Astrocyte (in vitro differentiated cells and primary cell): Measurements from ENCODE around the gene HES5.

Source experiments
- EZH2 ChIP-seq: IDR thresholded peaks from 2 replicates; pipeline ENCODE4 v1.6.1; 2012; ENCODE audit warnings: mild to moderate bottlenecking, low read length, inconsistent platforms; ENCODE audit not compliant: insufficient read depth
- TF ChIP-seq, protein P1 (sequence below): IDR thresholded peaks from 2 replicates; pipeline ENCODE4 v1.5.1; 2011; ENCODE audit warnings: low read depth, mild to moderate bottlenecking, inconsistent platforms, low read length, moderate library complexity; ENCODE audit not compliant: insufficient read depth

DNA sequence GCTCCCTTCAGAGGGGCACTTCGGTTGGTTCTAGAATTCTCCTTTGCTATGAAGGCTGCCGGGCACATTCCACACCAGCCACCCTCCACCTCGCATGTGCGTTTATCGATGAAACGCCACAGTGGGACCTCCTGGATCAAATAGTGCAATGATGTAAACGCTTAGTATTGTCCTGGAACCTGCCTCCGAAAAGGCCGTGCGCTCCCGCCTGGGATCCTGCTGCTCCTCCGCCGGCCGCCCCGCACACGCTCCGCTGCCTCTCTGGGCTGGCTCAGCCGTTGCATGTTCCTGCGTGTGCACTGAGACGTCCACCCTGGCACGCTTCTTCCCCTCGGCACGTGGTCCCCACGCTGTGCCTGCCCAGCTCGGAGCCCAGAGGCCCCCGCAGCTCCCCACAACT is 22.1 kb upstream of the HES5 start:
- TF ChIP-seq, protein P1, sequence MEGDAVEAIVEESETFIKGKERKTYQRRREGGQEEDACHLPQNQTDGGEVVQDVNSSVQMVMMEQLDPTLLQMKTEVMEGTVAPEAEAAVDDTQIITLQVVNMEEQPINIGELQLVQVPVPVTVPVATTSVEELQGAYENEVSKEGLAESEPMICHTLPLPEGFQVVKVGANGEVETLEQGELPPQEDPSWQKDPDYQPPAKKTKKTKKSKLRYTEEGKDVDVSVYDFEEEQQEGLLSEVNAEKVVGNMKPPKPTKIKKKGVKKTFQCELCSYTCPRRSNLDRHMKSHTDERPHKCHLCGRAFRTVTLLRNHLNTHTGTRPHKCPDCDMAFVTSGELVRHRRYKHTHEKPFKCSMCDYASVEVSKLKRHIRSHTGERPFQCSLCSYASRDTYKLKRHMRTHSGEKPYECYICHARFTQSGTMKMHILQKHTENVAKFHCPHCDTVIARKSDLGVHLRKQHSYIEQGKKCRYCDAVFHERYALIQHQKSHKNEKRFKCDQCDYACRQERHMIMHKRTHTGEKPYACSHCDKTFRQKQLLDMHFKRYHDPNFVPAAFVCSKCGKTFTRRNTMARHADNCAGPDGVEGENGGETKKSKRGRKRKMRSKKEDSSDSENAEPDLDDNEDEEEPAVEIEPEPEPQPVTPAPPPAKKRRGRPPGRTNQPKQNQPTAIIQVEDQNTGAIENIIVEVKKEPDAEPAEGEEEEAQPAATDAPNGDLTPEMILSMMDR = no peak
- TF ChIP-seq EZH2 = no peak
